Hepatocyte (in vitro differentiated cells): ENCODE data around the gene SLFN12L.

Experiments used
- CTCF ChIP-seq: fragments of 200-600 bp; sonication (generic); IDR thresholded peaks from 2 replicates; pipeline ENCODE4 v1.5.1; 2016; ENCODE audit warnings: antibody characterized with exemption, mild to moderate bottlenecking; ENCODE audit not compliant: poor library complexity
- EZH2 ChIP-seq: fragments of 200-600 bp; sonication (generic); IDR thresholded peaks from 2 replicates; pipeline ENCODE4 v1.6.1; 2016; ENCODE audit warnings: antibody characterized with exemption, mild to moderate bottlenecking, borderline replicate concordance

GRCh38 chr17:35537601-35538141 lies at the start of gene SLFN12L:
- no peak for TF ChIP-seq CTCF
- TF ChIP-seq EZH2 = no peak
